ENCODE results near the gene EID1.

EID1 gene

DNA sequence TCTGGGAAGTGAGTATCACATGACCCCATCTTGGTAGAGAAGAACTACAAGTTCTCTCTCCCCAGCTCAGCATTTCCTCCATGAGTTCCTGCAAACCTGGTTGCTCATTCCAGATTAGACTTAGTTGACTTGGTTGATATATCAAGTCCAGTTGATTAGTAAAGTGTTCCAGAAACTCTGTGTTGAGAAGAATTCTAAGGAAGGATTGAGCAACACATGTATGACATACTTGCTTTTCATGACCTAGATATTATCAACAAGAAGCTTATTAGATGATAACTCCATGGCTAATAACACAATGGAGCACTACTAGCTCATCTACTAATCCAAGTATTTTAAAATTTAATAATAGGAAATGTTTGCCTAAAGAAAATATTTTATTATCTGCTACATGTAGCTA, 6.4 kb upstream of the EID1 start:
- Histone ChIP-seq H3K4me3 (ENCODE audit: low read length) (no peak overlapping the region), H3K4me1 (ENCODE audit: insufficient read depth, low read length) (no peaks in the 10 kb centered on the region)

GRCh38 chr15:48872632-48873031, 5.3 kb upstream of the EID1 start:
- no peak overlapping the region for H3K4me3 ChIP-seq (ENCODE audit: low read length)
- H3K27me3 ChIP-seq (ENCODE audit: insufficient read depth, low read length): no peaks in the 10 kb centered on the region
- H3K27ac ChIP-seq (ENCODE audit: low read length): no peak overlapping the region
- no peaks in the 10 kb centered on the region for H3K9me3 ChIP-seq (ENCODE audit: insufficient read depth, low read depth, low read length)
- no peak overlapping the region for H3K9ac ChIP-seq (ENCODE audit: low read depth, low read length)
- no peaks in the 10 kb centered on the region for H3K36me3 ChIP-seq (ENCODE audit: insufficient read depth, low read depth, low read length)
- no peaks in the 10 kb centered on the region for H3K4me1 ChIP-seq (ENCODE audit: insufficient read depth, low read length)

More for the DNA sequence above, 6.4 kb upstream of the EID1 start:
- Histone ChIP-seq H3K9me3 (ENCODE audit: insufficient read depth, low read depth, low read length) (no peaks in the 10 kb centered on the region), H3K36me3 (ENCODE audit: insufficient read depth, low read depth, low read length) (no peaks in the 10 kb centered on the region), H3K27ac (ENCODE audit: low read length) (no peak overlapping the region), H3K27me3 (ENCODE audit: insufficient read depth, low read length) (no peaks in the 10 kb centered on the region), H3K9ac (ENCODE audit: low read depth, low read length) (no peak overlapping the region)

DNA sequence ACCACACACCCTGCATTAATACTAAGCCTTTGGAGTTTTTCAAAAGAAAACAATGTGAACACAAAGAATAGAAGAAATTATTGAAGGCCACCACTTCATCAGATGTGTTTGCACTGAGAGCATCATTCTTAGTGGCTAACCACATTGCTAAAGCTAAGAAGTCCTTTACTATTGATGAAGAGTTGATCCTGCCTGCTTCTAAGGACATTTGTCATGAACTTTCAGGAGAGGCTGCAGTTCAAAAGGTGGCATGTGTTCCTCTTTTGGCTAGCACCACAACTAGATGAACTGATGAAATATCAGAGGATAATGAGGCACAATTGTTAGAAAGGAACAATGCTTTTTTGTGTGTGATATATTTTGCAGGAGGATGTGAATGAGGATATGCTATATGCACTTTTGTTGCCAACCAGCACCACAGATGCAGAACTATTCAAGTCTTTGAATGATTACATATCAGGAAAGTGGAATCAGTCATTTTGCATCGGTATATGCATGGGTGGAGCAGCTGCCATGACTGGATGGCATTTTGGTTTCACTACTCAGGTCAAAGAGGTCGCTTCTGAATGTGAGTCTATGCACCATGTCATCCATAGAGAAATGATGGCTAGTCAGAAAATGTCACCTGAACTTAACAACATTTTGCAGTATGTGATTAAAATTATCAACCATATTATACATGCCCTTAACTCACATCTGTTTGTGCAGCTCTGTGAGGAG, 2.5 kb upstream of the EID1 start:
- H3K4me3 ChIP-seq (ENCODE audit: low read length): no peak overlapping the region

DNA sequence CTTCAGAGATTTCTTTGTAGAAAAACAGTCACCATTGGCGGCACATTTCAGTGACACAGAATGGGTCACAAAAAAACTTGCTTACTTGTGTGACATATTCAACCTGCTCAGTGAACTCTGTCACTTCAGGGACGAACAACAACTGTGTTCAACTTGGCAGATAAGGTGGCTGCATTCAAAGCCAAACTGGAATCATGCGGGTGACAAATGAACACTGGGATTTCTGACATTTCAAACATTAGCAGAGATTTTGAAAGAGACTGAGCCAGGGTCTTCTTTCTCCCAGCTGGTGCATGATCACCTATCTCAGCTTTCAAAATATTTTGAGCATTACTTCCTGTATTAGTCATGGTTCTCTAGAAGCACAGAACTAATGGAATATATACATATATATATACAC, 1.9 kb upstream of the EID1 start:
- no peak overlapping the region for H3K9ac ChIP-seq (ENCODE audit: low read depth, low read length)
- H3K27me3 ChIP-seq (ENCODE audit: insufficient read depth, low read length): no peaks in the 10 kb centered on the region
- H3K4me3 ChIP-seq (ENCODE audit: low read length): no peak overlapping the region
- H3K4me1 ChIP-seq (ENCODE audit: insufficient read depth, low read length): no peaks in the 10 kb centered on the region; the same call in 1 of the 2 replicates
- no peaks in the 10 kb centered on the region for H3K36me3 ChIP-seq (ENCODE audit: insufficient read depth, low read depth, low read length)
- no peak overlapping the region for H3K27ac ChIP-seq (ENCODE audit: low read length)
- no peaks in the 10 kb centered on the region for H3K9me3 ChIP-seq (ENCODE audit: insufficient read depth, low read depth, low read length)

More for the DNA sequence above, 2.5 kb upstream of the EID1 start:
- Histone ChIP-seq H3K36me3 (ENCODE audit: insufficient read depth, low read depth, low read length) (no peaks in the 10 kb centered on the region), H3K9ac (ENCODE audit: low read depth, low read length) (no peak overlapping the region), H3K4me1 (ENCODE audit: insufficient read depth, low read length) (no peaks in the 10 kb centered on the region; the same call in 1 of the 2 replicates), H3K9me3 (ENCODE audit: insufficient read depth, low read depth, low read length) (no peaks in the 10 kb centered on the region), H3K27me3 (ENCODE audit: insufficient read depth, low read length) (no peaks in the 10 kb centered on the region), H3K27ac (ENCODE audit: low read length) (no peak overlapping the region)

DNA sequence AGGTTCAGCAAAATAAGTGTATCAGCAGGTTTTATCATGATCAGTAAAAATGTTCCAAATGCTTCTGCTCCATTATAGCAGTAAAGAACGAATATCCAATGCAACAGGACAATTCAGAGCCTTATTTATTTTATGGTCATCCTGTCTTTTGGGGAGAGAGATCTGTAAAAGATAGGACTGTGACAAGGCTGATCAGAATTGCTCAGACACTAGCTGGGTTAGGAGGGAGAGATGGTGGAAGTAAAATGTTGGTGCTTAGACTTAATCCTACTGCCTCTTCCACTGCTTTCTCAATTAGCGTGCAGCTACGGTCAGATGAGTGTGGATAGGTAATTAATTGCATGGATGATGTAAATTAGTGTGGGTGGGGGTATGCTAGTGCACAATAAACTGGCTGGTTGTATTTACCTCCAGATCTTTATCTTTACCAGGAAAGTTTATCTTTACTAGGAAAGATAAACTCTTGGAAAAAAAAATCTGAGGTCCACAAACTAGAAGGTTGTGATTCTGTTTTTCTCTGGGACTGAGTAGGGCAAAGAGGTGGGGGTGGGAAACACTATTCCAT, 2.2 kb downstream of the EID1 start:
- Histone ChIP-seq H3K27ac (ENCODE audit: low read length) (no peak overlapping the region), H3K36me3 (ENCODE audit: insufficient read depth, low read depth, low read length) (no peaks in the 10 kb centered on the region), H3K9me3 (ENCODE audit: insufficient read depth, low read depth, low read length) (no peaks in the 10 kb centered on the region), H3K4me1 (ENCODE audit: insufficient read depth, low read length) (no peaks in the 10 kb centered on the region; the same call in 1 of the 2 replicates), H3K27me3 (ENCODE audit: insufficient read depth, low read length) (no peaks in the 10 kb centered on the region), H3K9ac (ENCODE audit: low read depth, low read length) (no peak overlapping the region), H3K4me3 (ENCODE audit: low read length) (peak overlapping the region; percentile 95; the same call in 1 of the 2 replicates)

- Histone ChIP-seq H3K9me3 (ENCODE audit: insufficient read depth, low read depth, low read length) (no peaks in the 10 kb centered on the region), H3K9ac (ENCODE audit: low read depth, low read length) (no peak overlapping the region), H3K27ac (ENCODE audit: low read length) (no peak overlapping the region), H3K36me3 (ENCODE audit: insufficient read depth, low read depth, low read length) (no peaks in the 10 kb centered on the region), H3K4me1 (ENCODE audit: insufficient read depth, low read length) (no peaks in the 10 kb centered on the region; the same call in 1 of the 2 replicates), H3K4me3 (ENCODE audit: low read length) (no peak overlapping the region), H3K27me3 (ENCODE audit: insufficient read depth, low read length) (no peaks in the 10 kb centered on the region)
These were observed 5.8 kb downstream of the EID1 start for GRCh38 chr15:48883699-48884098.

DNA sequence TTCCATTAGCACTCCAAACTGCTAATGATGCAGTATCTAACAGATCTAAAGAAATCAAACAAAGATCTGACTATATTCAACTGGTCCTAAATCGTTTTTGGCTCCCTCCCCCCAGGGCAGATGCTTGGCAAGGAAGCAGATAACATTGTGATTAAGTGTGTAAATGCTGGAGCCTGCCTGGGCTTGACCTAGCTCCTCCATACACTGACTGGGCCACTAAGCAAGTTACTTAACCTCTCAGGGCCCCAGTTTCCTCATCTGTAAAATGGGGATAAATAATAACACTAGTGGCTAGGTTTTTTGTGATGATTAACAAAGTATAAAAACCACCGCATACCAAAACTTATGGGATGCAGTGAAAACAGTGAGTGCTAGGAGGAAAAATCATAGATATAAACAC, 9.2 kb downstream of the EID1 start:
- Histone ChIP-seq H3K9ac (ENCODE audit: low read depth, low read length) (no peak overlapping the region), H3K36me3 (ENCODE audit: insufficient read depth, low read depth, low read length) (no peaks in the 10 kb centered on the region), H3K9me3 (ENCODE audit: insufficient read depth, low read depth, low read length) (no peaks in the 10 kb centered on the region), H3K27me3 (ENCODE audit: insufficient read depth, low read length) (no peaks in the 10 kb centered on the region), H3K4me3 (ENCODE audit: low read length) (no peak overlapping the region), H3K4me1 (ENCODE audit: insufficient read depth, low read length) (no peaks in the 10 kb centered on the region), H3K27ac (ENCODE audit: low read length) (no peak overlapping the region)

DNA sequence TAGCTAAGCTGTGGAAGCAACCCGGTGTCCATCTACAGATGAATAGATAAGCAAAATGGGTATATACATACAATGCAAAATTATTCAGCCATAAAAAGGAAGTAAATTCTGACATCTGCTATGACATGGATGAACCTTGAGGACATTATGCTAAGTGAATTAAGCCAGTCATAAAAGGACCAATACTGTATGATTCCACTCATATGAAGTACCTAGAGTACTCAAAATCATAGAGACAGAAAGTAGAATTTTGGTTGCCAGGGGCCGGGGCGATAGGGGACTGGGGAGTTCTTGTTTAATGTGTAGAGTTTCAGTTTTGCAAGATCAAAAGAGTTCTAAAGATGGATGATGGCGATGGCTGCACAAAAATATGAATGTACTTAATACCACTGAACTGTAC, 10.3 kb downstream of the EID1 start:
- Histone ChIP-seq H3K4me3 (ENCODE audit: low read length) (no peak overlapping the region), H3K9me3 (ENCODE audit: insufficient read depth, low read depth, low read length) (no peaks in the 10 kb centered on the region), H3K27me3 (ENCODE audit: insufficient read depth, low read length) (no peaks in the 10 kb centered on the region), H3K36me3 (ENCODE audit: insufficient read depth, low read depth, low read length) (no peaks in the 10 kb centered on the region), H3K4me1 (ENCODE audit: insufficient read depth, low read length) (no peaks in the 10 kb centered on the region), H3K27ac (ENCODE audit: low read length) (no peak overlapping the region), H3K9ac (ENCODE audit: low read depth, low read length) (no peak overlapping the region)

DNA sequence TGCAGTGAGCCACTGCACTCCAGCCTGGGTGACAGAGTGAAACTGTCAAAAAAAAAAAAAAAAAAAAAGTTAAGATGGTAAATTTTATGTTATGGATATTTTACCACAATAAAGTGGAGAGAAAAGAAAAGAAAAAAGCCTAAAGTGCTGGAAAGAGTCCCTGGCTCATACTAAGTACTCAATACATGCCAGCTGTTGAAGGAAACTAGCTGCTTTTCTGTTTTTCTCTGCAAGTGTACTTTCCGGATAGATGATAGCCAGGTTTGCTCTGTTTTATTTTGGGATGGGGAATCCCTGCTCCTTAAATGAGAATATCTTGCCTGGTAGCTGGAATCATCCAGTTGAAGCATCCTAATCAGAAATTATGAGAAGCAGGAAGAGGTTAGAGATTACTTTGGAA, 10.9 kb downstream of the EID1 start:
- Histone ChIP-seq H3K27me3 (ENCODE audit: insufficient read depth, low read length) (no peaks in the 10 kb centered on the region), H3K9ac (ENCODE audit: low read depth, low read length) (no peak overlapping the region), H3K9me3 (ENCODE audit: insufficient read depth, low read depth, low read length) (no peaks in the 10 kb centered on the region), H3K27ac (ENCODE audit: low read length) (no peak overlapping the region), H3K36me3 (ENCODE audit: insufficient read depth, low read depth, low read length) (no peaks in the 10 kb centered on the region), H3K4me1 (ENCODE audit: insufficient read depth, low read length) (no peaks in the 10 kb centered on the region), H3K4me3 (ENCODE audit: low read length) (no peak overlapping the region)

DNA sequence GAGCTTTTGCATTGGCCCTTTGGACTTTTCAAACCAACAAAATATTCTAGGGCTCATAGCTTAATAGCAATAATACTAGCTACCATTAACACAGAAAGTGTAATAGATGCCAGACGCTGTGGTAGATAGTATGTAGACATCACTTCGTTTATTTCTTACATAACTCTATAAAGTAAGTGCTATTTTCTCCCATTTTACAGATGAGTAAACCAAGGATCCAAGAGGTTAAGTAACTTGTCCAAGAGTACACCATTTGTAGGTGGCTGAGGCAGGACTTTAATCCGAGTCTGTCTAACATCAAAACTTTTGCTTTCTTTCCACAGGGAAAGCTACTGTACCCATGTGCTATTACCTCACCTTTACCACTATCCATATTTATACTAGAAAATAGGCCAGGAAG, 12.0 kb downstream of the EID1 start:
- no peaks in the 10 kb centered on the region for H3K27me3 ChIP-seq (ENCODE audit: insufficient read depth, low read length)
- no peak overlapping the region for H3K27ac ChIP-seq (ENCODE audit: low read length)
- no peaks in the 10 kb centered on the region for H3K9me3 ChIP-seq (ENCODE audit: insufficient read depth, low read depth, low read length)
- no peak overlapping the region for H3K9ac ChIP-seq (ENCODE audit: low read depth, low read length)
- H3K36me3 ChIP-seq (ENCODE audit: insufficient read depth, low read depth, low read length): no peaks in the 10 kb centered on the region
- H3K4me3 ChIP-seq (ENCODE audit: low read length): no peak overlapping the region
- H3K4me1 ChIP-seq (ENCODE audit: insufficient read depth, low read length): no peaks in the 10 kb centered on the region

DNA sequence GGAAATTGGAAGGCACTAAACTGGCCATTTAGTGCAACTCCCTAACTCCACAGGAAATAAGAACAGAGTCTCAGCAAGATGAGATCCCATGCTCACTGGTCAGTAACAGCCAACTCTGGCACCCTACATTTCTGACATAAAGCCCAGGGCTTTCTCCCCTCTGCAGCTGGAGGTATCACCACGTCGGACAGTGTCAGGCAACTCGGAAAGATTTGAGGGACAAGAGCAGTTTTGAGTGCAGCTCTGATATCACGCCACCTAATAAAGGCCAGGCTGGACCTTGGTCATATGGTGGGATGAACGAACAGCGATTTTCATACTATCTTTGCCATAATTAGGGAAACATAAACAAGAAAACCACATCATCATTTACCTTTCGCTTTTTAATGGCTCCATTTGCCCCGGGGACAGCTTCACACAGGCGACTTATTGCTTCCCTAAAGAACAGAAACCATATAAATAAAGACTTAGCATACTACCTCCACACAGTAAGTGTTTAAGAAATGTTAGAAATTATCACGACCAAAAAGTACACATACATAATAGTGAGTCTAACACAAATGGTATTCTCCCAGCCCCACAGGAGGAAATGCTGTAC, 12.5 kb downstream of the EID1 start:
- Histone ChIP-seq H3K27ac (ENCODE audit: low read length) (no peak overlapping the region), H3K9me3 (ENCODE audit: insufficient read depth, low read depth, low read length) (no peaks in the 10 kb centered on the region), H3K4me3 (ENCODE audit: low read length) (no peak overlapping the region), H3K9ac (ENCODE audit: low read depth, low read length) (no peak overlapping the region), H3K4me1 (ENCODE audit: insufficient read depth, low read length) (no peaks in the 10 kb centered on the region), H3K36me3 (ENCODE audit: insufficient read depth, low read depth, low read length) (no peaks in the 10 kb centered on the region), H3K27me3 (ENCODE audit: insufficient read depth, low read length) (no peaks in the 10 kb centered on the region)

DNA sequence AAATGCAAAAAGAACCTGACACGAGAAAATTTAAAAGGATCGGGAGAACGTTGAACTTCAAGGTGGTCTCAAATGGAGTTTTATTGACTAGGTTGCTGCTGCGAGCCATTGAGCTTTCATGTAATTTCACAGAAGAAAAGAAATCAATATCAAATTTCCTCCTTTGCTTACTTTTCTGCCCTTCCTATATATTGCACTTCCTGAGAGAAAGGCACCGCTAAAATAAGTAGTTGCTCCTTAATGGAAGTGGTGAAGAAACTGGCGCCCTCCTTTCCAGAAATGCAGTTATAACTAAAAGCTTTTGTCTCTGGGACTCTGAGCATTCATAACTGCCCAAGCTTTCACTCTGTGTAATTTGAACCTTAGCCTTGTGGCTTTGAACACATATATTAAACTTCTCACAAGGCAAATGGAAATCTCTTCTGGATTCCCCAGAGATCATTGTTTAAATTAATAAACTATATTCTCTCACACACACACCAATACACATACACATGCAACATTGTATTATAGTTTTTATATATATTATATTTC, 13.4 kb downstream of the EID1 start:
- Histone ChIP-seq H3K36me3 (ENCODE audit: insufficient read depth, low read depth, low read length) (no peaks in the 10 kb centered on the region), H3K4me1 (ENCODE audit: insufficient read depth, low read length) (no peaks in the 10 kb centered on the region), H3K27me3 (ENCODE audit: insufficient read depth, low read length) (no peaks in the 10 kb centered on the region), H3K27ac (ENCODE audit: low read length) (no peak overlapping the region), H3K9me3 (ENCODE audit: insufficient read depth, low read depth, low read length) (no peaks in the 10 kb centered on the region), H3K9ac (ENCODE audit: low read depth, low read length) (no peak overlapping the region), H3K4me3 (ENCODE audit: low read length) (no peak overlapping the region)
